Measurements from ENCODE around the gene MEIS1. TPM values are rescaled to one million over a fixed set of nuclear protein-coding genes. Genes with fewer than 3 reads are reported as not detected.

Gene MEIS1
- total RNA-seq, 1 experiment from 2014 or later: 6.4 TPM

GRCh38 chr2:66565291-66565690 lies 130.4 kb downstream of the MEIS1 start:
- in situ Hi-C loops (cut with HindIII; ENCODE audit: low pct_unique_long_range_greater_than_20kb, low sequenced_read_pairs): no loop called here
- no peak for DNase-seq (ENCODE audit: low read depth, low spot score)

DNA sequence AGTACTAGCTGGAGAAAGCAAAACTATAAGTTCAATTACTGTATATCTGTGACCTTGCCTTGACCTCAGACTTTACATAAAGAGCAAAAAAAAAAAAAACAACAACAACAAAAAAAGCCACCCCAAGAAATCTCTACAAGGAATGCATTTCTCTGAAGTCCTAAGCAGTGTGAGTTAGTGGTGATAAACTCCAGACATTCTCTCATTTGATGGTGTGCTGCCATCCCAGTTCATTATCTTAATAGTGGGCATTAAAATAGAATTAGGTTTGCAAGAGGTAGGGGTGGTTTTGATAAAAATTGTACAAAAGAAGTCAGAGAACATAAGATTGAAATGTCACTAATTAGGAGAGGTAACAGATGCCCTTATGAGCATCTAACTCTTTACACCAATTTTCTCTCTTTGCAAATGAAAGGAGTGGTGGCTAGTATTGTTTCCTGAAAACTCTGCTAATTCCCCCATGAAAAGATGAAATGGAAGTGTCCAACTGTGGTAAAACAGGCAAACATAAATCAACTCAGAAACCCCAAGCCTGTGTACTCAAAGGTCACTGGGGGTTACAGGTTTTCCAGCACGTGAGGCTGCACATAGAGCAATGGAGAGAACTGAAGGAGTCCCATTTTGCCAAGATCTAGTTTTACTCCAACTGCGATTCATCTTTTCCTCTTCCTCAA lies 131.9 kb downstream of the MEIS1 start:
- DNase-seq (ENCODE audit: low read depth, low spot score): no peak
- in situ Hi-C loops (cut with HindIII; ENCODE audit: low pct_unique_long_range_greater_than_20kb, low sequenced_read_pairs): no loop called here

DNA sequence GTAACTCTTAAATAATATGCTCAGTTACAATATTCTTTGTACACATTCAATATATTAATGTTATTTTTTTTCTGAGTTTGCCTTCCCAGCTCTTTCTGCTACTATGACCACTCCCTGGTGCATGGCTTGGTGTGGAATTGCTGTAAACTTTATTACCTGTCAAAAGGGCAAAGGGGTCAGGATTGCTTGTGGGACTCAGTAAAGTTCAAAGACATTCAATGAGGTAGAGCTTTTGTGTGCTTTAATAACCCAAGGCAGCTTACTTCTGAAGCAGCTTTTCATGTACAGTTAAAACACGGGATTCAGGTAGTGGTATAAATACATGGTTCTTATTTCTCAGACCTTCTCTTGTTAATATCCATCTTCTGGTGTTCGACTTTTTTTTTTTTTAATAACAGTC lies 132.8 kb downstream of the MEIS1 start:
- no peak for DNase-seq (ENCODE audit: low read depth, low spot score)
- in situ Hi-C loops (cut with HindIII; ENCODE audit: low pct_unique_long_range_greater_than_20kb, low sequenced_read_pairs): no loop called here

GRCh38 chr2:66568650-66569300 lies 133.8 kb downstream of the MEIS1 start:
- in situ Hi-C loops (cut with HindIII; ENCODE audit: low pct_unique_long_range_greater_than_20kb, low sequenced_read_pairs): no loop called here
- peak; percentile 80 for DNase-seq (ENCODE audit: low read depth, low spot score)

DNA sequence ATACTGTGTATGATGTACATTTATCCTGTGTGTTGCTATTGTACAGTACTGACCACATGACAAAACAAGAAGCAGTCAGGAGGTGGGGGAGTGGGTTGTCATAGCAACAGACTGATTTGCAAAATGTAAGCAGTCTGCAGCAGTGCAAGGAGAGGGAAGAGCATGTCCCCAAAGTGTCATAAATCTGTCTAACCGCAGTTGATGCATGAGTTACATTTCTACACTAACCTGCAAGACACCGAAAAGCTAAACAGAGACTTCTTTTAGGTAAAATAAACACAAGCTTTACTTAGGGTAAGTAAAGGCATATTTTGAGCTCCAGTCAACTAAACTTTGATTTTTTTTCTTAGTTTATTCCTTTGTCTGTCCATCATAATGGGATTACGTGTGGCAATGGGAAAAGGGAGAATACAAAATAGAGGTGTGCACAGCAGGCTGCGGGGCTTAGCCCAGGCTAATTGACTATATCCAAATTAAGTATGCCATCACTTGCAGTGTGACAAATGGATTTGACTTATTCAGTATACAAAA lies 134.5 kb downstream of the MEIS1 start:
- DNase-seq (ENCODE audit: low read depth, low spot score): peak; percentile 93

GRCh38 chr2:66569974-66570373 lies 135.0 kb downstream of the MEIS1 start:
- no peak for DNase-seq (ENCODE audit: low read depth, low spot score)
- in situ Hi-C loops (cut with HindIII; ENCODE audit: low pct_unique_long_range_greater_than_20kb, low sequenced_read_pairs): no loop called here

More for the DNA sequence above, 134.5 kb downstream of the MEIS1 start:
- in situ Hi-C loops (cut with HindIII; ENCODE audit: low pct_unique_long_range_greater_than_20kb, low sequenced_read_pairs): no loop called here

DNA sequence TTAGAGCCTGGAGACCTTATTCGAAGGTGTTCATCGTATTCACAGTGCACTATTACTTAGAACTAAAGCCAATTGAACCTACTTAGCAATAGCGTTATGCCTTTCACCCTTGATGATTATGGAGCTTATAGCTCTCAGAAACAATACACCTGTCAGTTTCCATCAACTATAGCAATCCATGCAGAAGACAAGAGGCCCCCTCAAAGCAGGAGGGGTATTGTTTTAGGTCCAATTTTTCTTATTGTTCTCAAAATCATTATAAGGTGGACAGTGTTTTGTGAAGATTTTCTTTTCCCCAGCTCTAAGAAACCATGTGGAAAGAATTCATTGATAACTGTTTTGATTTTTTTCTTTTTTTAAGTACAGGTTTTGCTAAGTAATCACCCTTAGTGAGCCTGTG lies 135.5 kb downstream of the MEIS1 start:
- DNase-seq (ENCODE audit: low read depth, low spot score): no peak
- in situ Hi-C loops (cut with HindIII; ENCODE audit: low pct_unique_long_range_greater_than_20kb, low sequenced_read_pairs): no loop called here

- in situ Hi-C loops (cut with HindIII; ENCODE audit: low pct_unique_long_range_greater_than_20kb, low sequenced_read_pairs): no loop called here
- no peak for DNase-seq (ENCODE audit: low read depth, low spot score)
Measured at GRCh38 chr2:66571918-66572317, 137.0 kb downstream of the MEIS1 start.

GRCh38 chr2:66572391-66572790 lies 137.5 kb downstream of the MEIS1 start:
- in situ Hi-C loops (cut with HindIII; ENCODE audit: low pct_unique_long_range_greater_than_20kb, low sequenced_read_pairs): no loop called here
- DNase-seq (ENCODE audit: low read depth, low spot score): no peak

- in situ Hi-C loops (cut with HindIII; ENCODE audit: low pct_unique_long_range_greater_than_20kb, low sequenced_read_pairs): no loop called here
- no peak for DNase-seq (ENCODE audit: low read depth, low spot score)
Measured at GRCh38 chr2:66573416-66573815, 138.5 kb downstream of the MEIS1 start.

DNA sequence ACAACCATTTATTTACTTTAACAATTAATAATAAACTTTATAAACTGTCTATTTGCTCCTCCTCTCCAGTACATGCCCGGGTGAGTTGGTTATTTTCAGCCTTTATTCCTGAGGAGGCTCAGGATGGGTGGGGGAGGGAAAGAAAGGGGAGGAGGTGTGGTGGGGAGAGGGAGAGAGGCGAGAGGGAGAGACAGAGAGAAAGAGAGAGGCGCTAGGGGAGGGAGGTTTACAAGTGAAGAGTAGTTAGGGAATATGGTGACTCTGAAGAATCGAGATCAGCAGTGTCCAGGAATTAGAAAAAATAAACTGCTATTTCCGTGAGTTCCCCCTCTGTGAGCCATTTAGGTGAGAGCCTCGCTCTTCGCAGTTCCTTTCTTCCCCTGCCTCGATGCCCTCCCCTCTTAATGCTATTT lies 138.9 kb downstream of the MEIS1 start:
- no peak for DNase-seq (ENCODE audit: low read depth, low spot score)
- in situ Hi-C loops (cut with HindIII; ENCODE audit: low pct_unique_long_range_greater_than_20kb, low sequenced_read_pairs): no loop called here

DNA sequence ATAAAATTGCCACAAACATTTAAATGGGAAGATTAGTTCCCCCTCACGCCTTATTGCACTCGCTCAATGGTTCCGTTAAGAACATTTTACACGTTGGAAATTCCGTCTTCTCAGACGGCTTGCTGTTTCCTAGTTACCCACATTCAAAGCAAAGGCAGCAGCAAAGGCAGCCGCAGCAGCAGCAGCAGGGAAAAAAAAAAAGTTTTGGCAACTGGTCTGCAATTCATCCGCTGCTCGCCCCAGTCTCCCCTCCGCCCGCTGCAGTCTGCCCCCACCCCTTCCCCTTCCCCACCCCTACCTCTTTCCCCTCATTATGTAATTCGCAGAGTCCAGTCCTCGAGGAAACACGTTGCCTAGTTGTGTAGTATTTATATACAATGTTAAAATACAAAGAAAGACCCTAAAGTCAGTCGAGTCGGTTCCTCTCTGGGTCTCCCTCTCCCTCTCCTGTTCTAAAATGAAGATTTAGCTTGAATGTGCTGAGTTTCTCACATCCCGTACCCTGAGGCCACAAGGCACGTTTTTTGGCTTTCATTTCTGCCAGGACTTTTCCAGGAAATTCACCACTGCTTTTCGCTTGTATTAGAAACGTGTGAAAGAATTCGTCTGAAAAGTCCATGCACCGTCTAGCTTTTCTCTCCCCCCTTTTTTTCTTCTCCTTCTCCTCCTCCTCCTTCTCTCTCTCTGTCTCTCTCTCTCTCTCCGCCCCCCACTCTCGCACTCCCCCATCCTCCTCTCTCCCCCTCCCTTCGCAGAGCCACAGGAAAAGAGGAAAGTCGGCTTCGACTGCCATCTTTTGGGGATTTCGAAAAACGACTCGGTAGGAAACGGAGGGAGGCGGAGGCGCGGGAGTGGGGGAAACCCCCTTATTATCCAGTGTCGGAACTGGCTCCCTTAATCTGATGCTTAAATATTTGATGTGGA lies 140.0 kb downstream of the MEIS1 start:
- in situ Hi-C loops (cut with HindIII; ENCODE audit: low pct_unique_long_range_greater_than_20kb, low sequenced_read_pairs): no loop called here
- DNase-seq (ENCODE audit: low read depth, low spot score): peak; percentile 94

DNA sequence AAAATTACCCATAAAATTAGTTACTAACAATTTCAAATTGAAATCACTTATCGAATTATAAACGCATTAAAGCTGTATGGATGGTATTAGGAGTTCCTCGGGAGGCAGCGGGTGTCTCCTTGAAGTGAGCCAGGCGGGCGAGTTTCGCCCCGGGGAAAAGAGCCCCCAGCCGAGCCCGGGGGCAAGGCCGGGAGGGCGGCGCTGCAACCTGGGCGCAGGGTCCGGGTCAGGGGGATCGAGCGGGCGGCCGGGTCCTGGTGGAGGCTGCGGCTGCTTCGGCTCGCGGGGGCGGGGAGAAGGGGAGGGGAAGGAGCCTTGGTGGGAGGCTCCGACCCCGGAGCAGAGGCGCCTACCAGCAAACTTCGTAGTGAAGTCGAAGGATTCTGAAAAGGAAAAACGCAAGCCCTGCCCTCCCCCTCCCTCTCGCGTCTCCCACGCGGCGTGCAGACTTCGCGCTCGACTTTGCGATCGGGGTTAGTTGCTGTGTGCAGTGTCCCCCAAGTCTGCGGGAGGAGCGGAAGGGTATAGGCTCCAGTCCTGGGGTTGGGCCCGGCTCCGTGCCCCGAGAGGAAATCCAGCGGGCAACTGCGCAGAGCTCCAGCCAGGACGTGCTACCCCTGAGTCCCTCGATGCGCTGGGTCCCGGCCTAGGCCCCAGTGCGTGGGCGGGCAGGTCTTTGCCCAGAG lies 140.8 kb downstream of the MEIS1 start:
- DNase-seq (ENCODE audit: low read depth, low spot score): no peak
- in situ Hi-C loops (cut with HindIII; ENCODE audit: low pct_unique_long_range_greater_than_20kb, low sequenced_read_pairs): no loop called here

DNA sequence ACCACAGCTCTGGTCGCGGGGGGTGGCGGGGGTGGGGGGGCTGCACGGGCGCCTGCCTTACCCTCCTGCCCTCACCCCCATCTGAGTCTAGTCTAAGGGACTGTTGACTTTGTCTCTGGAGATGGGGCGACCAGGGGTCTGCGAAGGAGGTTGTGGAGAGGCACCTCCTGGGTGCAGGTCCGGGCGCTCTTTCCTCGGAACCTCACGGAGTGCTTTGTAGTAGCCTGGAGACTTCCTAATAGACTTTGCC lies 141.3 kb downstream of the MEIS1 start:
- DNase-seq (ENCODE audit: low read depth, low spot score): no peak
- in situ Hi-C loops (cut with HindIII; ENCODE audit: low pct_unique_long_range_greater_than_20kb, low sequenced_read_pairs): no loop called here

- no peak for DNase-seq (ENCODE audit: low read depth, low spot score)
- in situ Hi-C loops (cut with HindIII; ENCODE audit: low pct_unique_long_range_greater_than_20kb, low sequenced_read_pairs): no loop called here
Measured at GRCh38 chr2:66576561-66577320, 141.8 kb downstream of the MEIS1 start.

GRCh38 chr2:66577321-66578053 lies 142.6 kb downstream of the MEIS1 start:
- in situ Hi-C loops (cut with HindIII; ENCODE audit: low pct_unique_long_range_greater_than_20kb, low sequenced_read_pairs): no loop called here
- no peak for DNase-seq (ENCODE audit: low read depth, low spot score)

All from SK-MEL-5 (cell line).